ENCODE measurements around the gene SETD2. TPM values are rescaled to one million over a fixed set of nuclear protein-coding genes. Genes with fewer than 3 reads are reported as not detected.

SETD2 gene
- total and polyA plus RNA-seq, 5 donors = 10.3 to 35.6 (median 32.0) TPM

GRCh38 chr3:46988616-46989015 lies 175.3 kb downstream of the SETD2 start:
- WGBS = 92% methylated on average over 4 of the region's 4 CpGs
- Histone ChIP-seq H3K4me3 (ENCODE audit: low read length) (no peak overlapping the region), H3K4me1 (ENCODE audit: control insufficient read depth, insufficient read depth, low read length) (peaks cover 4% of the 10 kb centered on the region), H3K27ac (ENCODE audit: low read length) (no peak overlapping the region), H3K27me3 (ENCODE audit: control insufficient read depth, insufficient read depth) (no peaks in the 10 kb centered on the region), H3K9me3 (ENCODE audit: control insufficient read depth, low read length) (no peaks in the 10 kb centered on the region)
- ATAC-seq (no peak), DNase-seq (peak in 1 of 3 donors; percentile 26)
- intact Hi-C loops (cut with DNase I) = no loop called here

DNA sequence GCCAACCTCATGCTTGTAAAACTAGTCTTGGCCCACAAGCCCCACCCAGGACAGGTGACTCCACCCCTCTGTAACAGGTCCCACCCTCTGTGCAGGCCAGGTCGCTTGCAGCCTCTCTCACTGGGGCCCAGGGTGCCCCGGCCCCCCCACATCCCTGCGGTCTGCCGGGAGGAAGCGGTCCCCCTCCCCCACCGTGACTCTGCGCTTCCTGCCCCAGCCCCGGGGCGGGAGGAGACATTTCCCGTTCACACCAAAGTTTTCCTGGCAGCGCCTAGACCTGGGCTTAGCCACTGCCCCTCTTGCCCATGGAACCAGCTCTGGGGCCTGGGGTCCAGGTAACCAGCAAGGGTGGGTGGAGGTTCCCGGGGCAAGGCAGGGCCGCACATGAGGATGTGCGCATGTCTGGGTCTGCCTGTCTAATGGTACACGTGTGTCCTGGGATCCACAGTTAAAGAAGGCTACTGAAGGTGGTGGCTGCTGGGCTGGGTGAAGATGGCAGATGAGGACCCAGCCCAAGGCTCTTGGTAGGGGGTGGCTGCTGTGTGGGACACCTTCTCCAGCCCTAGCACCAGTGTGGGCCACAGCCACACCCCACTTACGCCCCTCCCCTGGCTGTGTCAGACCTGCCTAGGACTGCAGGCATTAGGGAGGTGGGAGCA lies 176.0 kb downstream of the SETD2 start:
- Histone ChIP-seq H3K4me3 (ENCODE audit: low read length) (no peak overlapping the region), H3K4me1 (ENCODE audit: control insufficient read depth, insufficient read depth, low read length) (peaks cover 4% of the 10 kb centered on the region), H3K9me3 (ENCODE audit: control insufficient read depth, low read length) (no peaks in the 10 kb centered on the region), H3K27ac (ENCODE audit: low read length) (peak overlapping the region; percentile 39), H3K27me3 (ENCODE audit: control insufficient read depth, insufficient read depth) (no peaks in the 10 kb centered on the region)
- intact Hi-C loops (cut with DNase I) = no loop called here
- 47% methylated on average over 16 of the region's 16 CpGs for WGBS
- DNase-seq (peak; percentile 82 to 90 (median 89)), ATAC-seq (peak; percentile 67 to 86)

DNA sequence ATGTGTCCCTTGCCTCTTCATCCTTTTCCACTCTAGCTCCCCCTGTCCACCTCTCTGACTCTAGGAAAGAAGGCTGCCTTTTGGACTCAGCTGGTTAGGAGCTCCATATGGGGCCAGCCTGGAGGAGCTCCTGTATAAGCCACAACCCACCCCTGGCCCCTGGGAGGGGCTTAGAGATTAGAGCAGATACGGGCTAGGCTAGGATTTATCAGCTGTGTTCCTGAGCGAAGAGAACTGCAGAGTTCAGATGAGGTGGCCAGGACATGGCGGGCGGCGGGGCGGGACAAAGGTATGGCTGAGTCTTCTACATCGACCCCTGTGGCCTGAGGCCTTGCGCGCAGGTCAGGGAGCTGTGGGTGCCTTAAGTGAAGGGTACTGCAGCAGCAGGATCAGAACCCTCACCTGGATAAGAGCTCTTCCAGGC lies 176.6 kb downstream of the SETD2 start:
- no peaks in the 10 kb centered on the region for H3K9me3 ChIP-seq (ENCODE audit: control insufficient read depth, low read length)
- peak in 1 of 3 donors; percentile 32 for DNase-seq
- intact Hi-C loops (cut with DNase I) = no loop called here
- 72% methylated on average over 9 of the region's 9 CpGs for WGBS
- H3K4me1 ChIP-seq (ENCODE audit: control insufficient read depth, insufficient read depth, low read length) = peaks cover 4% of the 10 kb centered on the region
- peak in 1 of 2 donors; percentile 35 for ATAC-seq
- no peaks in the 10 kb centered on the region for H3K27me3 ChIP-seq (ENCODE audit: control insufficient read depth, insufficient read depth)
- no peak overlapping the region for H3K4me3 ChIP-seq (ENCODE audit: low read length)
- no peak overlapping the region for H3K27ac ChIP-seq (ENCODE audit: low read length)

GRCh38 chr3:46986782-46987310 lies 177.1 kb downstream of the SETD2 start:
- no peak for ATAC-seq

GRCh38 chr3:46986055-46986730 lies 177.7 kb downstream of the SETD2 start:
- intact Hi-C loops (cut with DNase I) = no loop called here
- DNase-seq = peak in 2 of 3 donors; percentile 6 to 24
- H3K27ac ChIP-seq (ENCODE audit: low read length) = no peak overlapping the region
- H3K9me3 ChIP-seq (ENCODE audit: control insufficient read depth, low read length) = no peaks in the 10 kb centered on the region
- H3K4me1 ChIP-seq (ENCODE audit: control insufficient read depth, insufficient read depth, low read length) = peaks cover 4% of the 10 kb centered on the region
- no peak overlapping the region for H3K4me3 ChIP-seq (ENCODE audit: low read length)
- ATAC-seq = peak in 1 of 2 donors; percentile 4
- H3K27me3 ChIP-seq (ENCODE audit: control insufficient read depth, insufficient read depth) = no peaks in the 10 kb centered on the region
- WGBS = 95% methylated on average over 4 of the region's 4 CpGs

More at GRCh38 chr3:46986782-46987310, 177.1 kb downstream of the SETD2 start:
- peak; percentile 11 to 20 (median 20) for DNase-seq
- Histone ChIP-seq H3K9me3 (ENCODE audit: control insufficient read depth, low read length) (no peaks in the 10 kb centered on the region), H3K27ac (ENCODE audit: low read length) (no peak overlapping the region), H3K27me3 (ENCODE audit: control insufficient read depth, insufficient read depth) (no peaks in the 10 kb centered on the region), H3K4me1 (ENCODE audit: control insufficient read depth, insufficient read depth, low read length) (peaks cover 4% of the 10 kb centered on the region), H3K4me3 (ENCODE audit: low read length) (no peak overlapping the region)
- intact Hi-C loops (cut with DNase I) = no loop called here
- WGBS = 83% methylated on average over 3 of the region's 3 CpGs

DNA sequence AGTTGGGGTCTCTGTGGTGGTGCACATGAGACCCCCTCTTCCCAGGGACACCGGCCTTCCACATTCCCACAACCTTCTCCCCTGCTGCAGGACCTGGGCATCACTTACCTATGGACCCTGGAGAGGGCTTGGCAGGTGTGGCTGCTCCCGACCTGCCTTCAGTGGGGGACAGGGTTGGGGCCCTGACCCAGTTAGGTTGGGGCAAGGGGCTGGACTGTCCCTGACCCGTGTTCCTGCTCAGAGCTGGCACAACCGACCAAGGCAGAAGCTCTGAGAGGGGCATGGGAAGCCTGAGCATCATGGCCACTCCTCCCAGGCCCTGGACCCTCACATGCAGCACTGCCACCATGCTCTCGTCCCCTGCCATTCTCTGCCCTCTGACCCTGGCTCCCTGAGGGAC lies 178.3 kb downstream of the SETD2 start:
- no peaks in the 10 kb centered on the region for H3K9me3 ChIP-seq (ENCODE audit: control insufficient read depth, low read length)
- ATAC-seq (no peak), DNase-seq (peak in 2 of 3 donors; percentile 15 to 28)
- H3K27me3 ChIP-seq (ENCODE audit: control insufficient read depth, insufficient read depth) = no peaks in the 10 kb centered on the region
- intact Hi-C loops (cut with DNase I) = no loop called here
- peaks cover 4% of the 10 kb centered on the region for H3K4me1 ChIP-seq (ENCODE audit: control insufficient read depth, insufficient read depth, low read length)
- WGBS = 95% methylated on average over 5 of the region's 5 CpGs
- H3K27ac ChIP-seq (ENCODE audit: low read length) = no peak overlapping the region
- H3K4me3 ChIP-seq (ENCODE audit: low read length) = no peak overlapping the region

GRCh38 chr3:46984591-46985459 lies 179.1 kb downstream of the SETD2 start:
- H3K27me3 ChIP-seq (ENCODE audit: control insufficient read depth, insufficient read depth) = no peaks in the 10 kb centered on the region

DNA sequence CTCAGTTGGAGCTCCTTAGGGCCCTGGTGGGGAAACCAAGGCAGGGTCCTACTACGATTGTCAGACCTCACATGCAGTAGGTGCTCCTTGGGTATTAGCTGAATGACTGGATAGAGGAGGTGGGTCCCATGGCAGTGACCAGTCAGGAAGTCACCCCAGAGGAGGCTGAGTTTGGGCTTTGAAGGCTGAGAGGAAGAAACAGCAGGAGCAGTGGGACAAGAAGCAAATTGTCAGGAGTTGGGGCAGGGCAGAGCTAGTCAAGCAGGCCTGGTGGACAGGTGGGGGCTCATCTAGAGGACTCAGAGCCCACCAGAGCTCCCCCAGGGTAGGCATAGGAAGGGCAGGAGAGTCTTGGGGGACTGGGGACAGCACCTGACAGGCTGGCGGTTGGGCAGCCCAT lies 181.4 kb downstream of the SETD2 start:
- WGBS = 91% methylated on average over 2 of the region's 2 CpGs
- Histone ChIP-seq H3K9me3 (ENCODE audit: control insufficient read depth, low read length) (no peaks in the 10 kb centered on the region), H3K4me1 (ENCODE audit: control insufficient read depth, insufficient read depth, low read length) (peaks cover 4% of the 10 kb centered on the region)

More at GRCh38 chr3:46984591-46985459, 179.1 kb downstream of the SETD2 start:
- H3K4me1 ChIP-seq (ENCODE audit: control insufficient read depth, insufficient read depth, low read length) = peaks cover 4% of the 10 kb centered on the region
- 89% methylated on average over 11 of the region's 11 CpGs for WGBS
- peak in 2 of 3 donors; percentile 17 to 24 for DNase-seq
- no peak overlapping the region for H3K27ac ChIP-seq (ENCODE audit: low read length)
- no peaks in the 10 kb centered on the region for H3K9me3 ChIP-seq (ENCODE audit: control insufficient read depth, low read length)
- intact Hi-C loops (cut with DNase I) = no loop called here
- no peak for ATAC-seq
- H3K4me3 ChIP-seq (ENCODE audit: low read length) = no peak overlapping the region

GRCh38 chr3:46981932-46982471 lies 181.9 kb downstream of the SETD2 start:
- H3K27me3 ChIP-seq (ENCODE audit: control insufficient read depth, insufficient read depth) = no peaks in the 10 kb centered on the region
- H3K4me3 ChIP-seq (ENCODE audit: low read length) = no peak overlapping the region
- 50% methylated on average over 5 of the region's 5 CpGs for WGBS
- peak; percentile 50 to 79 (median 77) for DNase-seq
- peak in 1 of 2 donors; percentile 12 for ATAC-seq
- intact Hi-C loops (cut with DNase I) = no loop called here
- peaks cover 4% of the 10 kb centered on the region for H3K4me1 ChIP-seq (ENCODE audit: control insufficient read depth, insufficient read depth, low read length)
- H3K9me3 ChIP-seq (ENCODE audit: control insufficient read depth, low read length) = no peaks in the 10 kb centered on the region
- H3K27ac ChIP-seq (ENCODE audit: low read length) = no peak overlapping the region

More for the DNA sequence above, 181.4 kb downstream of the SETD2 start:
- DNase-seq (peak in 2 of 3 donors; percentile 19 to 36), ATAC-seq (no peak)
- intact Hi-C loops (cut with DNase I) = no loop called here
- Histone ChIP-seq H3K4me3 (ENCODE audit: low read length) (no peak overlapping the region), H3K27me3 (ENCODE audit: control insufficient read depth, insufficient read depth) (no peaks in the 10 kb centered on the region), H3K27ac (ENCODE audit: low read length) (no peak overlapping the region)

DNA sequence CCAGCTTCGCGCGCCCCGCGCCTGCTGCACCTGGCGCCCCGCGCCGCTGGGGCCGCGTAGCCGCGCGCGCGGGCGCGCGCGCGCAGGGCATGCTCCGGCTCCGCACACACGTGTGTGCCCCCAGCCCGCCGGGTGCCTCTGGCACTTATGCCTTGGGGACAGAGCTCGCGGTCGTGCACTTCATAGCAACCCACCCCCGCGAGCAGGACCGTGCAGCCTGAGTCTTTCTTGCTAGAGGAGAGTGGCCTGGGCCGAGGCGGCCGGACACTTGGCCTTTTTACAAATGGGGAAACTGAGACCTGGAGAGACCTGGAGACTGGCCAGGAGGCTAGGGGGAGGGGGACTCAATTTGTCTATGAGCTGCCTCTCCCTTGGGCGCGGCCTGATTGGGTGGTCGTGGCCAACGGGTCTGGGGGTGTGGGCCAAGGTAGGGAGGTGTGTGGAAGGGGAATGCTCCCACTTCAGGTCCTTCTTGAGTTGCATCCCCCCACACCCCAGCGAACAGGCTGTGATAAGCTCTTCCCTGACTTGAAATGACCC lies 183.9 kb downstream of the SETD2 start:
- Histone ChIP-seq H3K4me1 (ENCODE audit: control insufficient read depth, insufficient read depth, low read length) (no peaks in the 10 kb centered on the region), H3K27ac (ENCODE audit: low read length) (no peak overlapping the region), H3K4me3 (ENCODE audit: low read length) (peak overlapping the region; percentile 66), H3K27me3 (ENCODE audit: control insufficient read depth, insufficient read depth) (no peaks in the 10 kb centered on the region), H3K9me3 (ENCODE audit: control insufficient read depth, low read length) (no peaks in the 10 kb centered on the region)
- intact Hi-C loops (cut with DNase I) = loop anchor here in 3 of 4 donors (5.0 kb wide), 2 partner anchors 43 to 53 kb away; no protein-coding TSS in a partner anchor
- DNase-seq (peak; percentile 43 to 79 (median 75)), ATAC-seq (no peak)
- WGBS = 4% methylated on average over 39 of the region's 40 CpGs

Data from right cardiac atrium (tissue), 5 donors.